GM23338 (cell line): ENCODE results near the gene SCFD2. TPM values are rescaled to one million over a fixed set of nuclear protein-coding genes. Genes with fewer than 3 reads are reported as not detected.
"Not testable (repeated sequence)": the region's sequence is repeated elsewhere in the genome, so short reads cannot be mapped to it uniquely, and the experiment has no call there.

Experiments
- ATAC-seq: fragments of 200-7000 bp; cut with Tn5 transposase; 3 replicates; pipeline ENCODE4 v1.9.1; 2020
- DNase-seq: peaks from one replicate; pipeline ENCODE4 v3.0.0-alpha.2; 2015; ENCODE audit warnings: low spot score
- H2AFZ ChIP-seq: fragments of 200-600 bp; sonication (generic); 2 replicates; pipeline ENCODE4 v1.8.0; 2016; ENCODE audit warnings: antibody characterized with exemption, mild to moderate bottlenecking, moderate library complexity
- H3F3A ChIP-seq: fragments of 200-600 bp; sonication (generic); replicated peaks from 2 replicates; pipeline ENCODE4 v1.8.0; 2017; ENCODE audit warnings: antibody characterized with exemption, mixed run types, low read depth
- H3K27ac ChIP-seq: fragments of 200-600 bp; sonication (generic); 2 replicates; pipeline ENCODE4 v1.6.1; 2016; ENCODE audit warnings: low read depth
- H3K27me3 ChIP-seq: fragments of 200-600 bp; sonication (generic); 2 replicates; pipeline ENCODE4 v1.8.0; 2016; ENCODE audit warnings: mild to moderate bottlenecking, mixed run types, moderate library complexity; ENCODE audit not compliant: insufficient read depth
- H3K36me3 ChIP-seq: fragments of 200-600 bp; sonication (generic); 2 replicates; pipeline ENCODE4 v1.8.0; 2016; ENCODE audit warnings: mild to moderate bottlenecking; ENCODE audit not compliant: insufficient read depth
- H3K4me1 ChIP-seq: fragments of 200-600 bp; sonication (generic); 2 replicates; pipeline ENCODE4 v1.8.0; 2016; ENCODE audit warnings: mild to moderate bottlenecking, moderate library complexity; ENCODE audit not compliant: insufficient read depth
- H3K4me2 ChIP-seq: fragments of 200-600 bp; sonication (generic); 2 replicates; pipeline ENCODE4 v1.7.1; 2017; ENCODE audit warnings: mixed run types
- H3K4me3 ChIP-seq: fragments of 200-600 bp; sonication (generic); 2 replicates; pipeline ENCODE4 v1.6.1; 2016; ENCODE audit warnings: mixed run types
- H3K79me2 ChIP-seq: fragments of 200-600 bp; sonication (generic); replicated peaks from 2 replicates; pipeline ENCODE4 v1.8.0; 2017; ENCODE audit warnings: mild to moderate bottlenecking; ENCODE audit not compliant: insufficient read depth
- H3K9me2 ChIP-seq: fragments of 200-600 bp; sonication (generic); 2 replicates; pipeline ENCODE4 v1.8.0; 2017; ENCODE audit not compliant: insufficient read depth
- H4K20me1 ChIP-seq: fragments of 200-600 bp; sonication (generic); replicated peaks from 2 replicates; pipeline ENCODE4 v1.8.0; 2017; ENCODE audit warnings: mild to moderate bottlenecking; ENCODE audit not compliant: insufficient read depth
- H3K27ac Mint-ChIP-seq: 2 replicates; pipeline ENCODE4 v1.8.0; 2020; ENCODE audit warnings: inconsistent platforms, mild to moderate bottlenecking, moderate library complexity, mixed read lengths
- H3K27me3 Mint-ChIP-seq: 3 replicates; pipeline ENCODE4 v1.8.0; 2022; ENCODE audit warnings: low read depth, mild to moderate bottlenecking, moderate library complexity, mixed read lengths, inconsistent platforms; ENCODE audit not compliant: insufficient read depth, poor library complexity
- H3K36me3 Mint-ChIP-seq: 3 replicates; pipeline ENCODE4 v1.8.0; 2021; ENCODE audit warnings: low read depth, mild to moderate bottlenecking, inconsistent platforms, moderate library complexity, mixed read lengths
- H3K4me1 Mint-ChIP-seq: 3 replicates; pipeline ENCODE4 v1.8.0; 2020; ENCODE audit warnings: mild to moderate bottlenecking, inconsistent platforms, mixed read lengths
- H3K4me3 Mint-ChIP-seq: 3 replicates; pipeline ENCODE4 v1.8.0; 2021; ENCODE audit warnings: moderate library complexity, mild to moderate bottlenecking, inconsistent platforms, mixed read lengths
- H3K9me3 Mint-ChIP-seq: 3 replicates; pipeline ENCODE4 v1.8.0; 2020; ENCODE audit warnings: moderate library complexity, mild to moderate bottlenecking, inconsistent platforms, mixed read lengths
- EZH2phosphoT487 ChIP-seq: fragments of 200-600 bp; sonication (generic); IDR thresholded peaks from one replicate; pipeline ENCODE4 v1.8.1; 2018; ENCODE audit warnings: antibody characterized with exemption; ENCODE audit not compliant: unreplicated experiment
- ZNF114 ChIP-seq: fragments of 250-450 bp; sonication (Bioruptor Pico); IDR thresholded peaks from 2 replicates; pipeline ENCODE4 v1.5.0; 2020; ENCODE audit warnings: mild to moderate bottlenecking, moderate library complexity
- ZNF331 ChIP-seq: fragments of 250-450 bp; sonication (Bioruptor Pico); IDR thresholded peaks from 2 replicates; pipeline ENCODE4 v1.5.0; 2020; ENCODE audit warnings: low read depth, mild to moderate bottlenecking, moderate library complexity
- polyA plus RNA-seq: library from polyadenylated mRNA; unstranded; fragments of >200 nt; fragmentation: Nextera tagmentation; extraction: Ambion mirVana; gene quantifications from 2 replicates; pipeline ENCODE4 v1.2.1, GENCODE V29; 2016
- total RNA-seq: library from RNA; depleted of rRNA; stranded (reverse); fragments of >200 nt; shearing (Covaris generic); gene quantifications from 2 replicates; pipeline ENCODE4 v1.2.3, GENCODE V29; 2014
- TF ChIP-seq, protein P1 (sequence below): fragments of 250-450 bp; sonication (Bioruptor Pico); IDR thresholded peaks from 2 replicates; pipeline ENCODE4 v1.5.0; 2020; ENCODE audit warnings: mild to moderate bottlenecking, moderate library complexity

SCFD2 gene
- total and polyA plus RNA-seq, 2 experiments from 2014 or later: 5.7 to 17.5 TPM

DNA sequence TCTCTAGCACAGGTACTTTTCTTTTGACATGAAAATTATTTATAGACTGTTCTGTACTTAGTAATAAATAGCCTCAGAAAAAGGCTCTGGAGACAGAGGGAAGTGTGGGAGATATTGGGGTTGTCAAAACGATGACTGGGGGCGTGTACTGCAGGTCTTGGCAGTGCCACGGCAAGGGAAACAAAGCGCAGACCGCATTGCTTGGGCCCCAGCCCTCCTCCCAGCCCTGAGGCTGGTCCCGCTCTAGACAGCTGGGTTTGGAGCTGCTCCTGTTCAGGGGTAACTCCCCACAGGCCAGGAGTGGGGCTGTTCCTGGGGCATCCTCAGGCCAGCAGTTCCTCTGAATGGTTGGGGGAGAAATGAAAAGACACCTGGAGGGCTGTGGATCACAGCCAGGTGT lies 372.1 kb downstream of the SCFD2 start (continued):
- TF ChIP-seq, protein P1, sequence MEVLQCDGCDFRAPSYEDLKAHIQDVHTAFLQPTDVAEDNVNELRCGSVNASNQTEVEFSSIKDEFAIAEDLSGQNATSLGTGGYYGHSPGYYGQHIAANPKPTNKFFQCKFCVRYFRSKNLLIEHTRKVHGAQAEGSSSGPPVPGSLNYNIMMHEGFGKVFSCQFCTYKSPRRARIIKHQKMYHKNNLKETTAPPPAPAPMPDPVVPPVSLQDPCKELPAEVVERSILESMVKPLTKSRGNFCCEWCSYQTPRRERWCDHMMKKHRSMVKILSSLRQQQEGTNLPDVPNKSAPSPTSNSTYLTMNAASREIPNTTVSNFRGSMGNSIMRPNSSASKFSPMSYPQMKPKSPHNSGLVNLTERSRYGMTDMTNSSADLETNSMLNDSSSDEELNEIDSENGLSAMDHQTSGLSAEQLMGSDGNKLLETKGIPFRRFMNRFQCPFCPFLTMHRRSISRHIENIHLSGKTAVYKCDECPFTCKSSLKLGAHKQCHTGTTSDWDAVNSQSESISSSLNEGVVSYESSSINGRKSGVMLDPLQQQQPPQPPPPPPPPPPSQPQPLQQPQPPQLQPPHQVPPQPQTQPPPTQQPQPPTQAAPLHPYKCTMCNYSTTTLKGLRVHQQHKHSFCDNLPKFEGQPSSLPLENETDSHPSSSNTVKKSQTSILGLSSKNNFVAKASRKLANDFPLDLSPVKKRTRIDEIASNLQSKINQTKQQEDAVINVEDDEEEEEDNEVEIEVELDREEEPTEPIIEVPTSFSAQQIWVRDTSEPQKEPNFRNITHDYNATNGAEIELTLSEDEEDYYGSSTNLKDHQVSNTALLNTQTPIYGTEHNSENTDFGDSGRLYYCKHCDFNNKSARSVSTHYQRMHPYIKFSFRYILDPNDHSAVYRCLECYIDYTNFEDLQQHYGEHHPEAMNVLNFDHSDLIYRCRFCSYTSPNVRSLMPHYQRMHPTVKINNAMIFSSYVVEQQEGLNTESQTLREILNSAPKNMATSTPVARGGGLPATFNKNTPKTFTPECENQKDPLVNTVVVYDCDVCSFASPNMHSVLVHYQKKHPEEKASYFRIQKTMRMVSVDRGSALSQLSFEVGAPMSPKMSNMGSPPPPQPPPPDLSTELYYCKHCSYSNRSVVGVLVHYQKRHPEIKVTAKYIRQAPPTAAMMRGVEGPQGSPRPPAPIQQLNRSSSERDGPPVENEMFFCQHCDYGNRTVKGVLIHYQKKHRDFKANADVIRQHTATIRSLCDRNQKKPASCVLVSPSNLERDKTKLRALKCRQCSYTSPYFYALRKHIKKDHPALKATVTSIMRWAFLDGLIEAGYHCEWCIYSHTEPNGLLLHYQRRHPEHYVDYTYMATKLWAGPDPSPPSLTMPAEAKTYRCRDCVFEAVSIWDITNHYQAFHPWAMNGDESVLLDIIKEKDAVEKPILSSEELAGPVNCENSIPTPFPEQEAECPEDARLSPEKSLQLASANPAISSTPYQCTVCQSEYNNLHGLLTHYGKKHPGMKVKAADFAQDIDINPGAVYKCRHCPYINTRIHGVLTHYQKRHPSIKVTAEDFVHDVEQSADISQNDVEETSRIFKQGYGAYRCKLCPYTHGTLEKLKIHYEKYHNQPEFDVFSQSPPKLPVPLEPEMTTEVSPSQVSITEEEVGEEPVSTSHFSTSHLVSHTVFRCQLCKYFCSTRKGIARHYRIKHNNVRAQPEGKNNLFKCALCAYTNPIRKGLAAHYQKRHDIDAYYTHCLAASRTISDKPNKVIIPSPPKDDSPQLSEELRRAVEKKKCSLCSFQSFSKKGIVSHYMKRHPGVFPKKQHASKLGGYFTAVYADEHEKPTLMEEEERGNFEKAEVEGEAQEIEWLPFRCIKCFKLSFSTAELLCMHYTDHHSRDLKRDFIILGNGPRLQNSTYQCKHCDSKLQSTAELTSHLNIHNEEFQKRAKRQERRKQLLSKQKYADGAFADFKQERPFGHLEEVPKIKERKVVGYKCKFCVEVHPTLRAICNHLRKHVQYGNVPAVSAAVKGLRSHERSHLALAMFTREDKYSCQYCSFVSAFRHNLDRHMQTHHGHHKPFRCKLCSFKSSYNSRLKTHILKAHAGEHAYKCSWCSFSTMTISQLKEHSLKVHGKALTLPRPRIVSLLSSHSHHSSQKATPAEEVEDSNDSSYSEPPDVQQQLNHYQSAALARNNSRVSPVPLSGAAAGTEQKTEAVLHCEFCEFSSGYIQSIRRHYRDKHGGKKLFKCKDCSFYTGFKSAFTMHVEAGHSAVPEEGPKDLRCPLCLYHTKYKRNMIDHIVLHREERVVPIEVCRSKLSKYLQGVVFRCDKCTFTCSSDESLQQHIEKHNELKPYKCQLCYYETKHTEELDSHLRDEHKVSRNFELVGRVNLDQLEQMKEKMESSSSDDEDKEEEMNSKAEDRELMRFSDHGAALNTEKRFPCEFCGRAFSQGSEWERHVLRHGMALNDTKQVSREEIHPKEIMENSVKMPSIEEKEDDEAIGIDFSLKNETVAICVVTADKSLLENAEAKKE (CRISPR knock-in tag): no peak

- not testable (repeated sequence) for H3K4me3 Mint-ChIP-seq, H3K4me2 ChIP-seq, H3K36me3 ChIP-seq, H3K27me3 ChIP-seq, H3K79me2 ChIP-seq, DNase-seq, ATAC-seq, H3K9me2 ChIP-seq, H3K27ac Mint-ChIP-seq, H3K27ac ChIP-seq, H2AFZ ChIP-seq, H3K4me3 ChIP-seq, H3K4me1 ChIP-seq, H4K20me1 ChIP-seq, H3K4me1 Mint-ChIP-seq, H3F3A ChIP-seq, H3K27me3 Mint-ChIP-seq
- Mint-ChIP-seq H3K36me3 (peaks cover 27% of the 10 kb centered on the region), H3K9me3 (peaks cover 38% of the 10 kb centered on the region)
Measured at GRCh38 chr4:52992551-52992950, 373.3 kb downstream of the SCFD2 start.

- no peaks in the 10 kb centered on the region for H3K79me2 ChIP-seq
- H3K27ac ChIP-seq: no peak overlapping the region
- H3F3A ChIP-seq: no peaks in the 10 kb centered on the region
- no peaks in the 10 kb centered on the region for H3K9me2 ChIP-seq
- no peaks in the 10 kb centered on the region for H3K27me3 Mint-ChIP-seq
- H2AFZ ChIP-seq: no peak overlapping the region
- no peaks in the 10 kb centered on the region for H3K4me1 ChIP-seq
- peaks cover 27% of the 10 kb centered on the region for H3K36me3 Mint-ChIP-seq
- no peak overlapping the region for H3K4me2 ChIP-seq
- H3K4me3 Mint-ChIP-seq: no peak overlapping the region
- no peaks in the 10 kb centered on the region for H4K20me1 ChIP-seq
- no peak overlapping the region for H3K4me3 ChIP-seq
- no peak for DNase-seq
- no peak overlapping the region for H3K27ac Mint-ChIP-seq
- H3K4me1 Mint-ChIP-seq: no peaks in the 10 kb centered on the region
- no peak for ATAC-seq
- no peaks in the 10 kb centered on the region for H3K36me3 ChIP-seq
- H3K27me3 ChIP-seq: no peaks in the 10 kb centered on the region
- H3K9me3 Mint-ChIP-seq: peaks cover 38% of the 10 kb centered on the region
- TF ChIP-seq, protein P1 (CRISPR knock-in tag): no peak
- TF ChIP-seq EZH2phosphoT487 (no peak), ZNF331 (no peak), ZNF114 (CRISPR knock-in tag) (no peak)
Measured at GRCh38 chr4:52991472-52991871, 374.4 kb downstream of the SCFD2 start.
